ENCODE measurements around the gene GADD45A. TPM values are rescaled to one million over a fixed set of nuclear protein-coding genes. Genes with fewer than 3 reads are reported as not detected.
A peak's percentile ranks its signal among the peaks of the same experiment; 100 is the strongest.

The GADD45A gene
- total and polyA plus RNA-seq, 2 donors (not counting 1 experiment from before 2014, with no cell fraction given): 41.7 to 133 TPM

DNA sequence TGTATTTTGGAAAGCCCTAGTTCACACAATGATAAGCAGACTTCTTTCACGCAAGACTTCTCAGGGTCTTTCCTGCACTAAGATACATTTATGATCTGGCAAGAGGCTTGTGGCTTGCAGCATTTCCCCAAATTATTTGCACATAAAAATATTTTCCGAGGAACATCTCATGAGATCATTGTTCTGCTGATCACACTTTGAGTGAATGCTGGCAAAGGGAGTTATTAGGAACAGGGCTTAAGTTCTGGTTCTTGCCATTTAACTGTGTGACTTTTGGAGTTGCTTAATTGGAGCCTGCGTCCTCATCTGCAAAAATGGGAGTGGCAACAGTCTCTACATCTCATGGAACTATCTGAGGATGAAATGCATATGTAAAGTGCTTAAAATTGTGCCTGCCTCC lies 50.2 kb downstream of the GADD45A start:
- no peaks in the 10 kb centered on the region for H3K9me3 ChIP-seq (ENCODE audit: control insufficient read depth, insufficient read depth, low read depth, low read length)
- H3K4me3 ChIP-seq (replicated peaks in 1 of 4; ENCODE audit: control extremely low read depth in 1 of 4, insufficient read depth in 1 of 4, low read depth in 3 of 4, low read length in 4 of 4): no peak overlapping the region
- H3K36me3 ChIP-seq (ENCODE audit: control insufficient read depth, insufficient read depth, low read length): no peaks in the 10 kb centered on the region
- H3K4me1 ChIP-seq (ENCODE audit: control insufficient read depth, extremely low read depth, insufficient read depth, low read length): peaks cover 30% of the 10 kb centered on the region
- H3K4me2 ChIP-seq (ENCODE audit: extremely low read depth, insufficient read depth, low read length): no peak overlapping the region
- no peak overlapping the region for H3K9ac ChIP-seq (ENCODE audit: insufficient read depth, low read length)
- no peaks in the 10 kb centered on the region for H4K20me1 ChIP-seq (ENCODE audit: control insufficient read depth, extremely low read depth, insufficient read depth, low read length)
- TF ChIP-seq EZH2 (IDR thresholded peaks at IDR 0.05; ENCODE audit: low read length, missing control alignments): no peak
- TF ChIP-seq, protein P1, sequence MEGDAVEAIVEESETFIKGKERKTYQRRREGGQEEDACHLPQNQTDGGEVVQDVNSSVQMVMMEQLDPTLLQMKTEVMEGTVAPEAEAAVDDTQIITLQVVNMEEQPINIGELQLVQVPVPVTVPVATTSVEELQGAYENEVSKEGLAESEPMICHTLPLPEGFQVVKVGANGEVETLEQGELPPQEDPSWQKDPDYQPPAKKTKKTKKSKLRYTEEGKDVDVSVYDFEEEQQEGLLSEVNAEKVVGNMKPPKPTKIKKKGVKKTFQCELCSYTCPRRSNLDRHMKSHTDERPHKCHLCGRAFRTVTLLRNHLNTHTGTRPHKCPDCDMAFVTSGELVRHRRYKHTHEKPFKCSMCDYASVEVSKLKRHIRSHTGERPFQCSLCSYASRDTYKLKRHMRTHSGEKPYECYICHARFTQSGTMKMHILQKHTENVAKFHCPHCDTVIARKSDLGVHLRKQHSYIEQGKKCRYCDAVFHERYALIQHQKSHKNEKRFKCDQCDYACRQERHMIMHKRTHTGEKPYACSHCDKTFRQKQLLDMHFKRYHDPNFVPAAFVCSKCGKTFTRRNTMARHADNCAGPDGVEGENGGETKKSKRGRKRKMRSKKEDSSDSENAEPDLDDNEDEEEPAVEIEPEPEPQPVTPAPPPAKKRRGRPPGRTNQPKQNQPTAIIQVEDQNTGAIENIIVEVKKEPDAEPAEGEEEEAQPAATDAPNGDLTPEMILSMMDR (conservative IDR thresholded peaks at IDR 0.05 in 1 of 2, IDR thresholded peaks at IDR 0.05 in 1 of 2; ENCODE audit: low read depth in 1 of 2, low read length in 2 of 2): no peak
- peaks cover 29% of the 10 kb centered on the region for H3K79me2 ChIP-seq (ENCODE audit: control insufficient read depth, insufficient read depth, low read length)
- no peaks in the 10 kb centered on the region for H3K27me3 ChIP-seq (ENCODE audit: control insufficient read depth, insufficient read depth, low read length)
- H2AFZ ChIP-seq (ENCODE audit: low read length): no peak overlapping the region
- no peak for DNase-seq (ENCODE audit: low read depth in 2 of 2)
- H3K27ac ChIP-seq (ENCODE audit: insufficient read depth, low read length): peak overlapping the region; percentile 17

GRCh38 chr1:67735806-67736627 lies 51.0 kb downstream of the GADD45A start:
- no peaks in the 10 kb centered on the region for H4K20me1 ChIP-seq (ENCODE audit: control insufficient read depth, extremely low read depth, insufficient read depth, low read length)
- H3K4me3 ChIP-seq (replicated peaks in 1 of 4; ENCODE audit: control extremely low read depth in 1 of 4, insufficient read depth in 1 of 4, low read depth in 3 of 4, low read length in 4 of 4): peak overlapping the region in 3 of 4 experiments; percentile 0 to 25 (median 18)
- no peaks in the 10 kb centered on the region for H3K27me3 ChIP-seq (ENCODE audit: control insufficient read depth, insufficient read depth, low read length)
- H3K4me2 ChIP-seq (ENCODE audit: extremely low read depth, insufficient read depth, low read length): peak overlapping the region; percentile 86
- peak overlapping the region; percentile 87 for H3K27ac ChIP-seq (ENCODE audit: insufficient read depth, low read length)
- no peaks in the 10 kb centered on the region for H3K36me3 ChIP-seq (ENCODE audit: control insufficient read depth, insufficient read depth, low read length)
- H3K4me1 ChIP-seq (ENCODE audit: control insufficient read depth, extremely low read depth, insufficient read depth, low read length): peaks cover 30% of the 10 kb centered on the region
- no peak for TF ChIP-seq EZH2 (IDR thresholded peaks at IDR 0.05; ENCODE audit: low read length, missing control alignments)
- TF ChIP-seq, protein P1 (conservative IDR thresholded peaks at IDR 0.05 in 1 of 2, IDR thresholded peaks at IDR 0.05 in 1 of 2; ENCODE audit: low read depth in 1 of 2, low read length in 2 of 2): no peak
- peak overlapping the region; percentile 32 for H3K9ac ChIP-seq (ENCODE audit: insufficient read depth, low read length)
- H3K9me3 ChIP-seq (ENCODE audit: control insufficient read depth, insufficient read depth, low read depth, low read length): no peaks in the 10 kb centered on the region
- peaks cover 31% of the 10 kb centered on the region for H3K79me2 ChIP-seq (ENCODE audit: control insufficient read depth, insufficient read depth, low read length)
- peak; percentile 82 to 97 for DNase-seq (ENCODE audit: low read depth in 2 of 2)
- no peak overlapping the region for H2AFZ ChIP-seq (ENCODE audit: low read length)

DNA sequence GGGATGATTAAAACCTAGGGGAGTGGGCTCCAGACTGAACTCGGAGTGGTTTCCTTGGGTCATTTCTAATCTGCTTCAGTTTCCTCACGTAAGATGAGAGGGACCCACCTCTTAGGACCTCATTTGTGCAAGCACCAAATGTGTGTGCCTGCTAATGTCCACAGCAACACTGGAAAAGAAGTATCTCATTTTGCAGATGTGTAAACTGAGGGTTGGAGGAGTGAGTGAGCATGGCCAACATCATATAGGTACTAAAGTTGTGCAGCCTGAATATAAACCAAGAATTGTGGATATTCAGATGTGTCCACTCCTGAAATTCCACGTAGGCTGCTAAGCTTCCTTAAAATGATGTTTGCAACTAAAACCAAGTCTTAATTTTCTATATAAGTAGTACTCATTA lies 51.7 kb downstream of the GADD45A start:
- TF ChIP-seq EZH2 (IDR thresholded peaks at IDR 0.05; ENCODE audit: low read length, missing control alignments): no peak
- TF ChIP-seq, protein P1 (conservative IDR thresholded peaks at IDR 0.05 in 1 of 2, IDR thresholded peaks at IDR 0.05 in 1 of 2; ENCODE audit: low read depth in 1 of 2, low read length in 2 of 2): no peak
- H3K36me3 ChIP-seq (ENCODE audit: control insufficient read depth, insufficient read depth, low read length): no peaks in the 10 kb centered on the region
- H3K27me3 ChIP-seq (ENCODE audit: control insufficient read depth, insufficient read depth, low read length): no peaks in the 10 kb centered on the region
- peak overlapping the region; percentile 86 for H3K4me2 ChIP-seq (ENCODE audit: extremely low read depth, insufficient read depth, low read length)
- no peak overlapping the region for H3K4me3 ChIP-seq (replicated peaks in 1 of 4; ENCODE audit: control extremely low read depth in 1 of 4, insufficient read depth in 1 of 4, low read depth in 3 of 4, low read length in 4 of 4)
- peaks cover 30% of the 10 kb centered on the region for H3K4me1 ChIP-seq (ENCODE audit: control insufficient read depth, extremely low read depth, insufficient read depth, low read length)
- no peak for DNase-seq (ENCODE audit: low read depth in 2 of 2)
- H2AFZ ChIP-seq (ENCODE audit: low read length): no peak overlapping the region
- peaks cover 29% of the 10 kb centered on the region for H3K79me2 ChIP-seq (ENCODE audit: control insufficient read depth, insufficient read depth, low read length)
- H4K20me1 ChIP-seq (ENCODE audit: control insufficient read depth, extremely low read depth, insufficient read depth, low read length): no peaks in the 10 kb centered on the region
- no peaks in the 10 kb centered on the region for H3K9me3 ChIP-seq (ENCODE audit: control insufficient read depth, insufficient read depth, low read depth, low read length)
- peak overlapping the region; percentile 87 for H3K27ac ChIP-seq (ENCODE audit: insufficient read depth, low read length)
- no peak overlapping the region for H3K9ac ChIP-seq (ENCODE audit: insufficient read depth, low read length)

Measured in fibroblast of lung (primary cell).